Keratinocyte (primary cell): ENCODE measurements around the gene ZDHHC4.

Source experiments
- EZH2 ChIP-seq: IDR thresholded peaks from one replicate; pipeline ENCODE4 v1.6.1; 2012; ENCODE audit warnings: inconsistent platforms, mild to moderate bottlenecking, low read length, moderate library complexity
- TF ChIP-seq, protein P1 (sequence below), 3 experiments: IDR thresholded peaks in 1 of 3; conservative IDR thresholded peaks in 1 of 3; optimal IDR thresholded peaks in 1 of 3; 2 replicates in 2 of 3; 3 replicates in 1 of 3; pipeline versions ENCODE3 to v1.5.1; 2011; ENCODE audit warnings: low read length in 3 of 3, mild to moderate bottlenecking in 3 of 3, moderate library complexity in 2 of 3, control low read depth in 1 of 3, inconsistent platforms in 1 of 3; ENCODE audit not compliant: insufficient read depth in 2 of 3; ENCODE audit errors: extremely low read depth in 1 of 3

GRCh38 chr7:6528401-6529130 is 48.7 kb upstream of the ZDHHC4 start:
- TF ChIP-seq, protein P1, sequence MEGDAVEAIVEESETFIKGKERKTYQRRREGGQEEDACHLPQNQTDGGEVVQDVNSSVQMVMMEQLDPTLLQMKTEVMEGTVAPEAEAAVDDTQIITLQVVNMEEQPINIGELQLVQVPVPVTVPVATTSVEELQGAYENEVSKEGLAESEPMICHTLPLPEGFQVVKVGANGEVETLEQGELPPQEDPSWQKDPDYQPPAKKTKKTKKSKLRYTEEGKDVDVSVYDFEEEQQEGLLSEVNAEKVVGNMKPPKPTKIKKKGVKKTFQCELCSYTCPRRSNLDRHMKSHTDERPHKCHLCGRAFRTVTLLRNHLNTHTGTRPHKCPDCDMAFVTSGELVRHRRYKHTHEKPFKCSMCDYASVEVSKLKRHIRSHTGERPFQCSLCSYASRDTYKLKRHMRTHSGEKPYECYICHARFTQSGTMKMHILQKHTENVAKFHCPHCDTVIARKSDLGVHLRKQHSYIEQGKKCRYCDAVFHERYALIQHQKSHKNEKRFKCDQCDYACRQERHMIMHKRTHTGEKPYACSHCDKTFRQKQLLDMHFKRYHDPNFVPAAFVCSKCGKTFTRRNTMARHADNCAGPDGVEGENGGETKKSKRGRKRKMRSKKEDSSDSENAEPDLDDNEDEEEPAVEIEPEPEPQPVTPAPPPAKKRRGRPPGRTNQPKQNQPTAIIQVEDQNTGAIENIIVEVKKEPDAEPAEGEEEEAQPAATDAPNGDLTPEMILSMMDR (optimal IDR thresholded peaks at IDR 0.05 in 1 of 3, IDR thresholded peaks at IDR 0.05 in 1 of 3, conservative IDR thresholded peaks at IDR 0.05 in 1 of 3; ENCODE audit: extremely low read depth in 1 of 3, insufficient read depth in 2 of 3, low read length in 3 of 3) = no peak
- no peak for TF ChIP-seq EZH2
